NT2/D1 (cell line): ENCODE results near the gene CD300C.

Experiments
- DNase-seq: peaks from one replicate; pipeline ENCODE4 v3.0.0-alpha.2; 2011; ENCODE audit warnings: low read depth, low spot score
- H3K27me3 ChIP-seq: 2 replicates; pipeline ENCODE4 v1.6.0; 2011; ENCODE audit warnings: mild to moderate bottlenecking; ENCODE audit not compliant: insufficient read length, insufficient read depth
- H3K36me3 ChIP-seq: 2 replicates; pipeline ENCODE4 v1.6.1; 2011; ENCODE audit warnings: mild to moderate bottlenecking, low read length, mixed read lengths; ENCODE audit not compliant: insufficient read depth, insufficient read length
- H3K4me1 ChIP-seq: 2 replicates; pipeline ENCODE4 v1.5.1; 2011; ENCODE audit not compliant: insufficient read depth, insufficient read length
- H3K4me3 ChIP-seq: 2 replicates; pipeline ENCODE4 v1.5.1; 2011; ENCODE audit warnings: low read depth; ENCODE audit not compliant: insufficient read length
- H3K9ac ChIP-seq: 2 replicates; pipeline ENCODE4 v1.6.0; 2011; ENCODE audit warnings: low read depth; ENCODE audit not compliant: insufficient read length
- H3K9me3 ChIP-seq: 2 replicates; pipeline ENCODE4 v1.5.1; 2011; ENCODE audit warnings: mild to moderate bottlenecking, low read length; ENCODE audit not compliant: insufficient read depth
- SUZ12 ChIP-seq: IDR thresholded peaks from 2 replicates; pipeline ENCODE4 v1.6.1; 2011; ENCODE audit not compliant: insufficient read length, insufficient read depth; ENCODE audit errors: extremely low read depth
- YY1 ChIP-seq: IDR thresholded peaks from 2 replicates; pipeline ENCODE4 v1.6.1; 2011; ENCODE audit not compliant: insufficient read length, insufficient read depth
- ZNF274 ChIP-seq: IDR thresholded peaks from 2 replicates; pipeline ENCODE4 v1.6.1; 2011; ENCODE audit warnings: mild to moderate bottlenecking, low read depth, low read length

CD300C gene

DNA sequence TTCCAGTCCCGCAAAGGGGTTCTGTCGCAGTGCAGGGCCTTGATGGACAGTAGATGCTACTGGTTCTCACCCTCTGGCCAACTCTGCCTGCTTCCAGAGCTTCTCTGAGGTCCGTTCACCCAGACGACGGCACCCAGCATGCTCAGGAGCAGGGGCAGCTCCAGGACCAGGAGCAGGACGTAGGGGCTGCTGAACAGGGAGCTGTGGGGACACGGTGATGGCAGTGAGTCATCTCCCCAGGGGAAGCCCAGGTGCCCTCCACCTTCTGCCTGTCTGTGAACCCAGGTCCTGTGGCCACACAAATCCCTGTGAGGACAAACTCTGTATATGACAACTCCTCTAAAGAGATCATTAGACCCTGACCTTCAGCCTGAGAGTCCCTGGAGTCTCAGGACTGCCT lies 3.4 kb upstream of the CD300C start:
- H3K9me3 ChIP-seq: no peaks in the 10 kb centered on the region
- TF ChIP-seq ZNF274 (no peak), YY1 (no peak), SUZ12 (no peak)
- H3K9ac ChIP-seq: no peak overlapping the region
- no peaks in the 10 kb centered on the region for H3K4me1 ChIP-seq
- H3K36me3 ChIP-seq: no peaks in the 10 kb centered on the region
- H3K27me3 ChIP-seq: peaks cover 14% of the 10 kb centered on the region
- no peak for DNase-seq
- H3K4me3 ChIP-seq: no peak overlapping the region

DNA sequence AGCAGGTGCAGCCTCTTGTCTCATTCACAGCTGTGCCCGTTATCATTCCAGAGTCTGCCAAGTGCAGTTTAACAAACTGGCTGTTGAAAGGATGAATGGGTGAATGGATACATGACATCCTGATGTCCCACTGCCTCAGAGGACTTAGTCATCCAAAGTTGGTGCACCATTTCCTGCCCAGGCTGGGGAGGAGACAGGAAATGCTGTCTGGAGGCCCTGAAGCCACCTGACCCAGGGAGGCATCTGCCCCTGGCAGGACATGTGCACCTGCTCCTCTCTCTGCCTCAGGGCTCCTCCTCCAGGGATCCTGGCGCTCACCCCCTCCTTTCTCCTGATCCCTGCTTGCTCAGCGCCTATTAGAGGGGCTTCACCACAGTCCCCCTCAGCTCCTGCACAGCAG lies 1.8 kb upstream of the CD300C start:
- no peaks in the 10 kb centered on the region for H3K36me3 ChIP-seq
- peaks cover 13% of the 10 kb centered on the region for H3K27me3 ChIP-seq
- H3K4me1 ChIP-seq: no peaks in the 10 kb centered on the region
- H3K9me3 ChIP-seq: no peaks in the 10 kb centered on the region
- no peak overlapping the region for H3K9ac ChIP-seq
- H3K4me3 ChIP-seq: no peak overlapping the region
- TF ChIP-seq ZNF274 (no peak), SUZ12 (no peak), YY1 (no peak)
- no peak for DNase-seq

GRCh38 chr17:74547264-74547663 lies 1.3 kb upstream of the CD300C start:
- no peak overlapping the region for H3K9ac ChIP-seq
- no peak for TF ChIP-seq ZNF274
- TF ChIP-seq YY1: no peak
- TF ChIP-seq SUZ12: no peak
- H3K4me3 ChIP-seq: no peak overlapping the region
- peaks cover 10% of the 10 kb centered on the region for H3K27me3 ChIP-seq
- H3K36me3 ChIP-seq: no peaks in the 10 kb centered on the region
- no peaks in the 10 kb centered on the region for H3K9me3 ChIP-seq
- no peak for DNase-seq
- H3K4me1 ChIP-seq: no peaks in the 10 kb centered on the region

DNA sequence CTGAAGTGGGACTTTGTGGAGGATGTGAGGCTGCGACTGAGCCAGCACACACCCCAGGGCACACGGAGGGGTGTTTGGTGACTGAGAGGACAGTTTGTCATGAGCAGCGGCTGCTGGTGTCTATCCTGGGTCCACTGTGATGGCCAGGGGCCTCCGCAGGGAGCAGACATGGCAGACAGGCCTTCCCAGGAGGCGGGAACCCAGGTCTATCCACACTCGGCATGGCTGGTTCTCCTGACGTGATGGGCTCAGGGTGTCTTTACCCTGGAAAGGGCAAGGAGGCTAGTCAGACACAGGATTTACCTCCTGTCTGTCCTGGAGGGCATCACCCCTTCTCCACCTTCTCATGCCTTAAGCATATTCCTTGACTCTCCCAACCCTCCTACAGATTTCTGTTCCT lies 671 bp upstream of the CD300C start:
- Histone ChIP-seq H3K9ac (no peak overlapping the region), H3K9me3 (no peaks in the 10 kb centered on the region), H3K4me3 (no peak overlapping the region), H3K27me3 (peaks cover 10% of the 10 kb centered on the region), H3K4me1 (no peaks in the 10 kb centered on the region), H3K36me3 (no peaks in the 10 kb centered on the region)
- TF ChIP-seq ZNF274: no peak
- no peak for TF ChIP-seq YY1
- TF ChIP-seq SUZ12: no peak
- no peak for DNase-seq

DNA sequence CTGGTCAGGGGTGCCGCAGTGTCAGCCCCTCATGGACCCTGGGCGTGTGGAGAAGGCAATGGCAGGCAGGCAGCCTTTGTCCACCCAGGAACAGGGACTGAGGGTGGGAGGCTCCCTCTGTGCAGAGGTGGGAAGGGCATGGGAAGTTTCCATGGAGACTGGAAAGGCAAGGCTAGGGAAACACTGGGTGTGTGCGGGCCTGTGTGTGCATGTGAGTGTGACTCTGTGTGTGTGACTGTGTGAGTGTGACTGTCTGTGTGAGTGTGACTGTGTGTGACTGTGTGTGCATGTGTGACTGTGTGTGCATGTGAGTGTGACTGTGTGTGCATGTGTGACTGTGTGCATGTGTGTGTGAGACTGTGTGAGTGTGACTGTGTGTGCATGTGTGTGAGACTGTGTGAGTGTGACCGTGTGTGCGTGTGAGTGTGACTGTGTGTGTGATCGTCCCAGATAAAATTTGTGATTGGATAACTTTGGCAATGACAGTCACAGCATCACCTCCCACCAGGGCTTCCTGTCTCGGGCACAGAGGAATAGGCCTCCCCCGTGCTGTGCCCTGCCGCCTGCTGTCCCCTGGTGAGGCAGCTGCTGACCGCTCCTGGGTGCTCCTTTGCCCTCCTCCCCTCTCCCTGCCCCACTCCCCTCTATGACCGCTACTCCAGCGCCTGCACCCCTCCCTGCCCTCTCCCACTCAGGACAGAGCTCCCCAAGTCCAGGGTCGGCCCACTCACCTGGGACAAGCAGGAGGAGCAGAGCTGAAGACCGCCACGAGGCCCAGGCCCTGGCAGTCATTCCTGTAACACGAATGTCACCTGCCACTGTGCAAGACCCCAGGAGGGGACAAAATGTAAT lies 698 bp downstream of the CD300C start:
- no peak for DNase-seq
- Histone ChIP-seq H3K36me3 (no peaks in the 10 kb centered on the region), H3K4me3 (no peak overlapping the region), H3K9me3 (no peaks in the 10 kb centered on the region), H3K27me3 (peaks cover 10% of the 10 kb centered on the region), H3K4me1 (no peaks in the 10 kb centered on the region), H3K9ac (no peak overlapping the region)
- TF ChIP-seq YY1 (no peak), SUZ12 (no peak), ZNF274 (no peak)

- Histone ChIP-seq H3K36me3 (no peaks in the 10 kb centered on the region), H3K9ac (no peak overlapping the region), H3K9me3 (no peaks in the 10 kb centered on the region), H3K4me1 (no peaks in the 10 kb centered on the region), H3K27me3 (peaks cover 2% of the 10 kb centered on the region), H3K4me3 (no peak overlapping the region)
- no peak for DNase-seq
- TF ChIP-seq YY1 (no peak), ZNF274 (no peak), SUZ12 (no peak)
Observed at GRCh38 chr17:74543891-74544760, 1.8 kb downstream of the CD300C start.

DNA sequence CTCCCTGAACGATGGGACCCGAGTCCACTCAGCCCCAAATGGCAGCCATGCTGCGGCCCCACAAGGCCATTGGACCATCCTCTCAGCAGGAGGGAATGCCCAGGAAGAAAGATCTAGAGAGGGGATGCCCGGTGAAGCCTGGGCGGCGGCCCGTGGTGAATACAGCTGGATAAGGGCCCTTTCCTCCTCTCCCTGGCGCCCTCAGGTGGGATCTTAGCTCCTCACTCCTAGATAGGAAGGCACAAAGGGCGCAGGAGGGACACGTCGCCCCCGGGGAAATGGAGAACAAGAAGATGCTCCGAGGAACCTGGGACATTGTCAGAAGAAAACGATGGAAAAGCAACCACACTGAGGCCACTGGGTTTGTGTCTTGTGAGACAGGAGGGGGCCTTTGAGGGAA lies 2.5 kb downstream of the CD300C start:
- DNase-seq: no peak
- no peaks in the 10 kb centered on the region for H3K27me3 ChIP-seq
- no peaks in the 10 kb centered on the region for H3K4me1 ChIP-seq

More for the DNA sequence above, 2.5 kb downstream of the CD300C start:
- H3K4me3 ChIP-seq: no peak overlapping the region
- H3K9ac ChIP-seq: no peak overlapping the region
- TF ChIP-seq YY1: no peak
- no peak for TF ChIP-seq ZNF274
- TF ChIP-seq SUZ12: no peak
- H3K36me3 ChIP-seq: no peaks in the 10 kb centered on the region
- H3K9me3 ChIP-seq: no peaks in the 10 kb centered on the region
